WTC11 (cell line): Measurements from ENCODE around the gene ABTB2. TPM values are rescaled to one million over a fixed set of nuclear protein-coding genes. Genes with fewer than 3 reads are reported as not detected.

Source experiments
- ATAC-seq: fragments of 200-7000 bp; cut with Tn5 transposase; 2 replicates; pipeline ENCODE4 v1.10.0; 2021; ENCODE audit warnings: mild to moderate bottlenecking, moderate library complexity
- CTCF ChIA-PET: fragments of 300-600 bp; sonication (Branson Sonifier 250); formaldehyde crosslinking; loops from one replicate; lab custom pipeline; 2021; ENCODE audit warnings: antibody characterized with exemption; lab: Charles Lee
- POLR2A ChIA-PET: fragments of 350-600 bp; sonication (Branson Sonifier 250); formaldehyde crosslinking; loops from one replicate; lab custom pipeline; 2021; ENCODE audit warnings: antibody characterized with exemption; lab: Charles Lee
- DNase-seq: peaks from one replicate; pipeline ENCODE4 v3.0.0; 2021; ENCODE audit warnings: low spot score
- H3K27ac Mint-ChIP-seq: 2 replicates; pipeline ENCODE4 v1.8.0; 2021; ENCODE audit warnings: mixed read lengths
- H3K27me3 Mint-ChIP-seq: 2 replicates; pipeline ENCODE4 v1.8.0; 2021; ENCODE audit warnings: low read depth, mild to moderate bottlenecking, moderate library complexity, mixed read lengths
- H3K36me3 Mint-ChIP-seq: 2 replicates; pipeline ENCODE4 v1.8.0; 2021; ENCODE audit warnings: mixed read lengths
- H3K4me1 Mint-ChIP-seq: 2 replicates; pipeline ENCODE4 v1.8.0; 2022; ENCODE audit warnings: mixed read lengths
- H3K4me3 Mint-ChIP-seq: 2 replicates; pipeline ENCODE4 v1.8.0; 2021; ENCODE audit warnings: mild to moderate bottlenecking, moderate library complexity, mixed read lengths
- H3K9me3 Mint-ChIP-seq: 2 replicates; pipeline ENCODE4 v1.8.0; 2021; ENCODE audit warnings: mixed read lengths
- ARID4B ChIP-seq: sonication (generic); formaldehyde crosslinking; IDR thresholded peaks from 2 replicates; pipeline ENCODE4 v1.8.0; 2023; ENCODE audit warnings: missing genetic modification reagents, mild to moderate bottlenecking, borderline replicate concordance
- ATF1 ChIP-seq: sonication (generic); formaldehyde crosslinking; IDR thresholded peaks from 2 replicates; pipeline ENCODE4 v1.8.1; 2023; ENCODE audit warnings: mild to moderate bottlenecking, moderate library complexity, missing genetic modification reagents
- ATF2 ChIP-seq: sonication (generic); formaldehyde crosslinking; IDR thresholded peaks from 2 replicates; pipeline ENCODE4 v1.8.1; 2022; ENCODE audit warnings: low read depth, missing genetic modification reagents, borderline replicate concordance
- CREB1 ChIP-seq: sonication (generic); formaldehyde crosslinking; IDR thresholded peaks from 2 replicates; pipeline ENCODE4 v1.8.0; 2023; ENCODE audit warnings: mild to moderate bottlenecking, missing genetic modification reagents
- CREM ChIP-seq: sonication (generic); formaldehyde crosslinking; IDR thresholded peaks from 2 replicates; pipeline ENCODE4 v1.8.1; 2022; ENCODE audit warnings: mild to moderate bottlenecking, missing genetic modification reagents, moderate library complexity
- GTF2I ChIP-seq: fragments of 250-450 bp; sonication (Bioruptor Pico); conservative IDR thresholded peaks from 2 replicates; pipeline ENCODE4 v1.4.0; 2021; ENCODE audit warnings: mild to moderate bottlenecking
- HMGXB4 ChIP-seq: sonication (generic); formaldehyde crosslinking; IDR thresholded peaks from 2 replicates; pipeline ENCODE4 v1.8.1; 2023; ENCODE audit warnings: mild to moderate bottlenecking, moderate library complexity, missing genetic modification reagents
- IRF2 ChIP-seq: sonication (generic); formaldehyde crosslinking; IDR thresholded peaks from 2 replicates; pipeline ENCODE4 v1.8.0; 2022; ENCODE audit warnings: low read depth, missing genetic modification reagents, borderline replicate concordance
- JAZF1 ChIP-seq: fragments of 250-450 bp; sonication (Bioruptor Pico); IDR thresholded peaks from 2 replicates; pipeline ENCODE4 v1.9.0; 2021; ENCODE audit warnings: moderate library complexity, mild to moderate bottlenecking, inconsistent platforms
- MAX ChIP-seq: sonication (generic); formaldehyde crosslinking; IDR thresholded peaks from 2 replicates; pipeline ENCODE4 v1.8.0; 2022; ENCODE audit warnings: mild to moderate bottlenecking, missing genetic modification reagents
- MYBL2 ChIP-seq: sonication (generic); formaldehyde crosslinking; IDR thresholded peaks from 2 replicates; pipeline ENCODE4 v1.8.1; 2023; ENCODE audit warnings: mild to moderate bottlenecking, moderate library complexity, missing genetic modification reagents
- NFYB ChIP-seq: sonication (generic); formaldehyde crosslinking; conservative IDR thresholded peaks from 2 replicates; pipeline ENCODE4 v1.8.0; 2022; ENCODE audit warnings: low read depth, missing genetic modification reagents
- NR3C1 ChIP-seq: sonication (generic); formaldehyde crosslinking; conservative IDR thresholded peaks from 2 replicates; pipeline ENCODE4 v1.8.1; 2023; ENCODE audit warnings: low read depth, mild to moderate bottlenecking, missing genetic modification reagents
- RELA ChIP-seq: sonication (generic); formaldehyde crosslinking; IDR thresholded peaks from 2 replicates; pipeline ENCODE4 v1.8.1; 2022; ENCODE audit warnings: missing genetic modification reagents, mild to moderate bottlenecking, borderline replicate concordance
- TCF7 ChIP-seq: sonication (generic); formaldehyde crosslinking; IDR thresholded peaks from 2 replicates; pipeline ENCODE4 v1.8.0; 2022; ENCODE audit warnings: mild to moderate bottlenecking, low read depth, missing genetic modification reagents, moderate library complexity
- ZBTB21 ChIP-seq: sonication (generic); formaldehyde crosslinking; IDR thresholded peaks from 2 replicates; pipeline ENCODE4 v1.8.1; 2023; ENCODE audit warnings: mild to moderate bottlenecking, missing genetic modification reagents, borderline replicate concordance
- ZNF138 ChIP-seq: sonication (generic); formaldehyde crosslinking; conservative IDR thresholded peaks from 2 replicates; pipeline ENCODE4 v1.8.1; 2022; ENCODE audit warnings: mild to moderate bottlenecking, moderate library complexity, missing genetic modification reagents
- ZNF263 ChIP-seq: sonication (generic); formaldehyde crosslinking; IDR thresholded peaks from 2 replicates; pipeline ENCODE4 v1.8.1; 2022; ENCODE audit warnings: low read depth, mild to moderate bottlenecking, moderate library complexity, missing genetic modification reagents
- ZNF281 ChIP-seq: sonication (generic); formaldehyde crosslinking; IDR thresholded peaks from 2 replicates; pipeline ENCODE4 v1.8.0; 2023; ENCODE audit warnings: mild to moderate bottlenecking, missing genetic modification reagents
- ZNF512 ChIP-seq: sonication (generic); formaldehyde crosslinking; IDR thresholded peaks from 2 replicates; pipeline ENCODE4 v1.8.1; 2022; ENCODE audit warnings: missing genetic modification reagents, borderline replicate concordance
- ZSCAN18 ChIP-seq: fragments of 250-450 bp; sonication (Bioruptor Pico); IDR thresholded peaks from 2 replicates; pipeline ENCODE4 v2.1.2; 2022; ENCODE audit warnings: mild to moderate bottlenecking, moderate library complexity
- total RNA-seq: library from RNA; stranded (reverse); gene quantifications from 3 replicates; pipeline ENCODE4 v1.2.3, GENCODE V29; 2021

The ABTB2 gene
- total RNA-seq, 1 experiment from 2014 or later = 12.8 TPM

- H3K4me1 Mint-ChIP-seq = peaks cover 9% of the 10 kb centered on the region; the same call in 1 of the 2 replicates
- ATAC-seq (no peak), DNase-seq (no peak)
- H3K9me3 Mint-ChIP-seq = peaks cover 3% of the 10 kb centered on the region
- no peaks in the 10 kb centered on the region for H3K36me3 Mint-ChIP-seq
- no peak overlapping the region for H3K27ac Mint-ChIP-seq
- TF ChIP-seq ZNF512 (CRISPR knock-in tag) (no peak), RELA (CRISPR knock-in tag) (no peak), GTF2I (CRISPR knock-in tag) (no peak), NFYB (CRISPR knock-in tag) (no peak), IRF2 (CRISPR knock-in tag) (no peak), ZNF138 (CRISPR knock-in tag) (no peak), TCF7 (no peak), ATF1 (no peak), ARID4B (CRISPR knock-in tag) (no peak), MYBL2 (CRISPR knock-in tag) (no peak), ZBTB21 (no peak), ZNF263 (CRISPR knock-in tag) (no peak), ZSCAN18 (no peak)
- ChIA-PET CTCF (no interaction called here), POLR2A (no interaction called here)
- H3K27me3 Mint-ChIP-seq = peaks cover 3% of the 10 kb centered on the region
- no peak overlapping the region for H3K4me3 Mint-ChIP-seq
Observed at GRCh38 chr11:34405079-34405858, 47.5 kb upstream of the ABTB2 start.

GRCh38 chr11:34404280-34404679 is 46.5 kb upstream of the ABTB2 start:
- POLR2A ChIA-PET = no interaction called here
- Mint-ChIP-seq H3K9me3 (peaks cover 9% of the 10 kb centered on the region), H3K4me3 (no peak overlapping the region), H3K27ac (no peak overlapping the region), H3K36me3 (no peaks in the 10 kb centered on the region), H3K4me1 (peaks cover 9% of the 10 kb centered on the region; the same call in 1 of the 2 replicates), H3K27me3 (peaks cover 3% of the 10 kb centered on the region)
- no peak for ATAC-seq
- DNase-seq = no peak
- CTCF ChIA-PET = interaction anchor here (1.1 kb wide), 1 partner anchor 10 kb away, joined by 3 read pairs; no protein-coding TSS in a partner anchor
- no peak for TF ChIP-seq CREM (CRISPR knock-in tag)
- TF ChIP-seq CREB1 (CRISPR knock-in tag) = no peak
- TF ChIP-seq ATF2 (CRISPR knock-in tag) = no peak
- TF ChIP-seq JAZF1 (CRISPR knock-in tag) = no peak
- TF ChIP-seq NR3C1 (CRISPR knock-in tag) = no peak
- TF ChIP-seq MAX (CRISPR knock-in tag) = no peak
- no peak for TF ChIP-seq ZNF281 (CRISPR knock-in tag)
- no peak for TF ChIP-seq HMGXB4 (CRISPR knock-in tag)
- TF ChIP-seq ZNF138 (CRISPR knock-in tag) = no peak
- no peak for TF ChIP-seq RELA (CRISPR knock-in tag)
